ENCODE results near the gene COL9A3. TPM values are rescaled to one million over a fixed set of nuclear protein-coding genes. Genes with fewer than 3 reads are reported as not detected.

Gene COL9A3
- total RNA-seq, 1 donor from 2014 or later: 10.5 TPM

DNA sequence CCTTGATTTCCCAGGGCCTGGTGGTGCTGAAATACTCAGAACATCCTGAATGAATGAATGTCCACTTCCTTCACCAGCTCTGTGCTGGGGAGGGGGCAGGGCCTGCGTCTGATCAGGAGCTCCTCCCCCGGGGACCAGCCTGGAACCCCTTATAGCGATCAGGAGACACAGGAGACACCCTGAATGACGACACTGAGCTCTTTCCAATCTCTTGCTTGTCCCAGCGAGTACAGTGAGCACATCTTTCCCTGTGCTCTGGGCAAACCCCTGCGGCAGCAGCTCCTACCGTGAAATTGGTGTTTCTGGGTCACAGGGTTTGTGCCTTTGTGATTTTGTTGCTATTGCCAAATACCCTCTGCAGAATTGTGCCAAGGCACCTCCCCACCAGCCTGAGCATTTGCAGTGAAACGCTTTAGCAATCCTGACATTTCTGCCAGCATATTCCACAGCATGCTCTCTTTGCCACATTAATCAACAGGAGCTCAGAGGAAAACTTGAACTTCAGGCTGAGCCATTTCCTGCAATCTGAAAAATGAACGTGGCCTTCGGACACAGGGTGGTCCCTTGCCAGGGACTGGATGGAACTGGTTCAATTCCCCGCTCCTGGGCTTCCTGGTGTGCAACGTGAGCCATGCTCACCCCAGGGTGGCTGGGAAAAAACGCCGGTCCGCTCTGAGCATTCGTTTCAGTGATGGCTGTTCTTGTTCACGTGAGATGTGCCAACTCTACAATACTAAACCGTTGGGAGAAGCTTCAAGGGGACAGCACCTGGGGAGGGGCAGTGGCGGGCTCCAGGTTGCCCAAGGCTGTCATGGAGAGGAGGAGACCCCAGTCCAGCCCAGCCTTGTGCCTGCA, 43.6 kb upstream of the COL9A3 start:
- Mint-ChIP-seq H3K27me3 (ENCODE audit: insufficient read depth, low read depth) (peaks cover 11% of the 10 kb centered on the region), H3K4me1 (peaks cover 54% of the 10 kb centered on the region), H3K36me3 (no peaks in the 10 kb centered on the region), H3K27ac (peak overlapping the region; percentile 90), H3K9me3 (no peaks in the 10 kb centered on the region), H3K4me3 (peak overlapping the region; percentile 30)
- H3K27me3 ChIP-seq: no peaks in the 10 kb centered on the region
- no peak overlapping the region for H3K9ac ChIP-seq
- no peak overlapping the region for H3K4me3 ChIP-seq
- no peaks in the 10 kb centered on the region for H3K79me2 ChIP-seq (ENCODE audit: low read depth)
- H3K27ac ChIP-seq: no peak overlapping the region
- no peak overlapping the region for H2AFZ ChIP-seq (replicated peaks)
- no peaks in the 10 kb centered on the region for H3F3A ChIP-seq (ENCODE audit: low read depth)
- H4K20me1 ChIP-seq (ENCODE audit: low read depth): no peaks in the 10 kb centered on the region
- peaks cover 7% of the 10 kb centered on the region for H3K4me1 ChIP-seq
- DNase-seq (ENCODE audit: low spot score): no peak
- no peak overlapping the region for H3K4me2 ChIP-seq
- H3K36me3 ChIP-seq: no peaks in the 10 kb centered on the region
- no peaks in the 10 kb centered on the region for H3K9me3 ChIP-seq (ENCODE audit: low read depth)
- TF ChIP-seq, protein P1, sequence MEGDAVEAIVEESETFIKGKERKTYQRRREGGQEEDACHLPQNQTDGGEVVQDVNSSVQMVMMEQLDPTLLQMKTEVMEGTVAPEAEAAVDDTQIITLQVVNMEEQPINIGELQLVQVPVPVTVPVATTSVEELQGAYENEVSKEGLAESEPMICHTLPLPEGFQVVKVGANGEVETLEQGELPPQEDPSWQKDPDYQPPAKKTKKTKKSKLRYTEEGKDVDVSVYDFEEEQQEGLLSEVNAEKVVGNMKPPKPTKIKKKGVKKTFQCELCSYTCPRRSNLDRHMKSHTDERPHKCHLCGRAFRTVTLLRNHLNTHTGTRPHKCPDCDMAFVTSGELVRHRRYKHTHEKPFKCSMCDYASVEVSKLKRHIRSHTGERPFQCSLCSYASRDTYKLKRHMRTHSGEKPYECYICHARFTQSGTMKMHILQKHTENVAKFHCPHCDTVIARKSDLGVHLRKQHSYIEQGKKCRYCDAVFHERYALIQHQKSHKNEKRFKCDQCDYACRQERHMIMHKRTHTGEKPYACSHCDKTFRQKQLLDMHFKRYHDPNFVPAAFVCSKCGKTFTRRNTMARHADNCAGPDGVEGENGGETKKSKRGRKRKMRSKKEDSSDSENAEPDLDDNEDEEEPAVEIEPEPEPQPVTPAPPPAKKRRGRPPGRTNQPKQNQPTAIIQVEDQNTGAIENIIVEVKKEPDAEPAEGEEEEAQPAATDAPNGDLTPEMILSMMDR (IDR thresholded peaks at IDR 0.05): no peak
- no peak for TF ChIP-seq EZH2 (IDR thresholded peaks at IDR 0.05)

GRCh38 chr20:62773845-62774714, 42.8 kb upstream of the COL9A3 start:
- Histone ChIP-seq H3K9ac (no peak overlapping the region), H3K27me3 (no peaks in the 10 kb centered on the region), H3K27ac (no peak overlapping the region), H3K4me1 (no peaks in the 10 kb centered on the region), H3K36me3 (no peaks in the 10 kb centered on the region), H3K79me2 (ENCODE audit: low read depth) (no peaks in the 10 kb centered on the region), H3K4me2 (no peak overlapping the region), H3F3A (ENCODE audit: low read depth) (no peaks in the 10 kb centered on the region), H3K9me3 (ENCODE audit: low read depth) (no peaks in the 10 kb centered on the region), H3K4me3 (no peak overlapping the region), H4K20me1 (ENCODE audit: low read depth) (no peaks in the 10 kb centered on the region), H2AFZ (replicated peaks) (no peak overlapping the region)
- TF ChIP-seq, protein P1 (IDR thresholded peaks at IDR 0.05): no peak
- TF ChIP-seq EZH2 (IDR thresholded peaks at IDR 0.05) (no peak), EZH2phosphoT487 (IDR thresholded peaks at IDR 0.05) (no peak)
- Mint-ChIP-seq H3K27me3 (ENCODE audit: insufficient read depth, low read depth) (peaks cover 9% of the 10 kb centered on the region), H3K9me3 (no peaks in the 10 kb centered on the region), H3K4me3 (peak overlapping the region; percentile 35), H3K4me1 (peaks cover 45% of the 10 kb centered on the region), H3K36me3 (no peaks in the 10 kb centered on the region), H3K27ac (peak overlapping the region; percentile 34)
- no peak for DNase-seq (ENCODE audit: low spot score)

DNA sequence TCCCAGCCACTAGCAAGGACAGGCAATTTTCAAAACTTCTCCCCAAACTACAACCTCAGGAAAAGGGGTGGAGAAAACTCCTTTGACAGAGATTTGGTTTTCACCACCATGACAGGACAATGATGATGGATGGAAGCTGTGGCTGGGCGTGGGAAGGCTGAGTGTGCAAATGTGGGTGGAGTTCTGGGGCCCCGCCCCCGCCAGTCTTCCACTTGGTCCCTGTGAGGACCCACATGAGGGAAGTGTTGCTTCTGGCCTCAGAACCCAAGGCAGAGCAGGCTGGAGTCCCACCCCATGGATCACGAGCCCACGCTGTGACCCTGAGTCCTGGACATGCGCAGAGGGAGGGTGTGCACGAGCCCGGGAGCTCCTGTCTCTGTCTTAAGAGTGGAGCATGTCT, 42.1 kb upstream of the COL9A3 start:
- Histone ChIP-seq H2AFZ (replicated peaks) (no peak overlapping the region), H3F3A (ENCODE audit: low read depth) (no peaks in the 10 kb centered on the region), H3K4me3 (no peak overlapping the region), H3K9ac (no peak overlapping the region), H3K27me3 (no peaks in the 10 kb centered on the region), H3K4me1 (no peaks in the 10 kb centered on the region), H3K36me3 (no peaks in the 10 kb centered on the region), H3K4me2 (no peak overlapping the region), H4K20me1 (ENCODE audit: low read depth) (no peaks in the 10 kb centered on the region), H3K79me2 (ENCODE audit: low read depth) (no peaks in the 10 kb centered on the region), H3K27ac (no peak overlapping the region), H3K9me3 (ENCODE audit: low read depth) (no peaks in the 10 kb centered on the region)
- Mint-ChIP-seq H3K9me3 (no peaks in the 10 kb centered on the region), H3K4me1 (peaks cover 40% of the 10 kb centered on the region), H3K36me3 (no peaks in the 10 kb centered on the region), H3K27ac (no peak overlapping the region), H3K4me3 (no peak overlapping the region), H3K27me3 (ENCODE audit: insufficient read depth, low read depth) (peaks cover 9% of the 10 kb centered on the region)
- TF ChIP-seq EZH2phosphoT487 (IDR thresholded peaks at IDR 0.05) (no peak), EZH2 (IDR thresholded peaks at IDR 0.05) (no peak)
- TF ChIP-seq, protein P1 (IDR thresholded peaks at IDR 0.05): no peak
- DNase-seq (ENCODE audit: low spot score): no peak

Data from neural progenitor cell (in vitro differentiated cells).